SK-N-SH (cell line): Measurements from ENCODE around the gene PCDHGA4.

Experiments
- CTCF ChIP-seq: fragments of 200-600 bp; sonication (generic); IDR thresholded peaks from 2 replicates; pipeline ENCODE4 v1.6.1; 2017; ENCODE audit warnings: antibody characterized with exemption, mild to moderate bottlenecking, moderate library complexity
- MAX ChIP-seq: IDR thresholded peaks from 2 replicates; pipeline ENCODE4 v1.4.0; 2012; ENCODE audit warnings: low read depth
- PBX3 ChIP-seq: IDR thresholded peaks from 2 replicates; pipeline ENCODE4; 2012
- POLR2AphosphoS5 ChIP-seq: IDR thresholded peaks from 2 replicates; pipeline ENCODE4 v1.6.1; 2012; ENCODE audit warnings: low read depth, low read length
- RAD21 ChIP-seq: IDR thresholded peaks from 2 replicates; pipeline ENCODE4 v1.6.1; 2012; ENCODE audit warnings: mild to moderate bottlenecking, low read length
- USF2 ChIP-seq: fragments of 150-350 bp; IDR thresholded peaks from 2 replicates; pipeline ENCODE4 v1.6.1; 2017; ENCODE audit warnings: antibody characterized with exemption, low read length, low read depth, borderline replicate concordance
- YY1 ChIP-seq: IDR thresholded peaks from 2 replicates; pipeline ENCODE4 v1.4.0; 2012; ENCODE audit warnings: low read depth, mild to moderate bottlenecking

- TF ChIP-seq PBX3 (no peak), CTCF (peak; percentile 65), RAD21 (peak; percentile 83), YY1 (peak; percentile 63; the same call in 1 of the 2 replicates), MAX (no peak), USF2 (no peak), POLR2AphosphoS5 (no peak)
Measured at GRCh38 chr5:141382469-141383294, 27.9 kb downstream of the PCDHGA4 start, which contains the start of gene PCDHGA7.
